GM18520 (cell line): ENCODE measurements around the gene RHOXF2.
"Not testable (repeated sequence)": the region's sequence is repeated elsewhere in the genome, so short reads cannot be mapped to it uniquely, and the experiment has no call there.

Experiments
- ATAC-seq: cut with Tn5 transposase; IDR thresholded peaks from one replicate; pipeline ENCODE4 v1.9.1; 2021; ENCODE audit not compliant: unreplicated experiment

RHOXF2 gene

GRCh38 chrX:120196626-120197283 lies 38.3 kb downstream of the RHOXF2 start:
- not testable (repeated sequence) for ATAC-seq

DNA sequence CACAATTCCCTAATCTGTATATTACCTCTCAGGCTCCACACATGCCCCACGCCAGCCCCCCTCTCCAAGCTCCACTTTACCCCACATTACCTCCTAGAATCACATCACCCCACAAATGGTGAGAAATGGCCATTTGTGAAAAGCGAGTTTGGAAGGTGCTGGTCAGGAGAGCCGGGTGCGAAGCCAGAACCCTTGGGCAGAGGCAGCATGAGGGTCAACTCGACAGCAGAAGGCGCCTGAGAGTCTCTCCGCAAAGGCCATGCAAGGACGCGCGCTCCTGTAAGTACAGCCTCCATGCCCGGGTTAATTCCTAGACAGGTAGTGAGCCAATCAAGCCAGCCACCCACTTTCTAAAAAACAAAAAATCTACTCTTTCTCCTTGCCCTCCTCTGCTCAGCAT lies 42.4 kb downstream of the RHOXF2 start:
- no peak for ATAC-seq

GRCh38 chrX:120205816-120206753 lies 47.7 kb downstream of the RHOXF2 start:
- no peak for ATAC-seq

DNA sequence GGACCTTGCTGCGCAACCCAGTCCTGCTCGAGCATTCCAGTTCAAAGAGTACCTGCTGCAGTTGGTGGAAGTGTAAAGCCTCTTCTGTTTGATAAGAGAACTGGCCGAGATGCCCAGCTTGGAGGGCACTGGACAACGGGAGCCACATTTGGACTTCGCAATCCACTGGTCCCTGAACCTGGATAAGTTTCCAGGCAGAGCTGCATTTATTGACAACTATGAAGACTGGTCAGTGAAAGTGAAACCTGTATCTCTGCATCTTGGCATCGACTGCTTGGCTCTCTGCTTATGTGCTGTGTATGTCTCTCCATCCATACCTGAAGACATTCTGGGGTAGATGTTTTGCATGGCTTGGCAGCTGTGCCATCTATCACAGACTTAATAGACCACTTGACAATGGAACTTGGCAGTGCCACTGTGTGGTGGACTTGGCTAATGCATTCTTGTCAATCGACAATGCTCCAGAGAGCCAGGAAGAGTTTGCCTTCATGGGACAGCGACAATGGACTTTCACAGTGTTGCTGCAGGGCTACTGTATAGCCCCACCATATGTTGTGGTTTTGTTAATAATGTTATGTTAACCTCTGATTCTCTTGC lies 48.7 kb downstream of the RHOXF2 start:
- ATAC-seq, result no peak

- ATAC-seq, result no peak
Observed at GRCh38 chrX:120213438-120214265, 55.2 kb downstream of the RHOXF2 start.
